GM19035 (cell line): ENCODE results near the gene ADNP.

Source experiments
- ATAC-seq: cut with Tn5 transposase; IDR thresholded peaks from one replicate; pipeline ENCODE4 v1.9.1; 2021; ENCODE audit not compliant: unreplicated experiment

Gene ADNP

GRCh38 chr20:50852085-50852484 is 79.2 kb downstream of the ADNP start:
- no peak for ATAC-seq

- ATAC-seq, result no peak
These were observed 80.4 kb downstream of the ADNP start for GRCh38 chr20:50850721-50851286.

- ATAC-seq, result no peak
These were observed 82.2 kb downstream of the ADNP start for GRCh38 chr20:50848846-50849673.

- ATAC-seq, result no peak
These were observed 82.9 kb downstream of the ADNP start for GRCh38 chr20:50848341-50848808.

GRCh38 chr20:50845566-50846215 is 85.5 kb downstream of the ADNP start:
- no peak for ATAC-seq

GRCh38 chr20:50844430-50845100 is 86.7 kb downstream of the ADNP start:
- peak; percentile 93 for ATAC-seq

GRCh38 chr20:50843331-50844276 is 87.6 kb downstream of the ADNP start:
- ATAC-seq, result no peak

- ATAC-seq, result no peak
These were observed 88.4 kb downstream of the ADNP start for GRCh38 chr20:50842821-50843220.
